Astrocyte of the cerebellum (primary cell): ENCODE measurements around the gene CYP4A11.
"Not testable (repeated sequence)": the region's sequence is repeated elsewhere in the genome, so short reads cannot be mapped to it uniquely, and the experiment has no call there.

Experiments used
- DNase-seq: peaks from one replicate; pipeline ENCODE4 v3.0.0-alpha.2; 2011; ENCODE audit warnings: low read depth
- H3K4me3 ChIP-seq: 2 replicates; pipeline ENCODE4 v1.5.1; 2011; ENCODE audit warnings: mild to moderate bottlenecking, low read depth, low read length, moderate library complexity
- CTCF ChIP-seq: IDR thresholded peaks from 2 replicates; pipeline ENCODE4 v1.5.1; 2012; ENCODE audit warnings: low read length, low read depth, moderate library complexity, mild to moderate bottlenecking; ENCODE audit errors: missing control alignments
- in situ Hi-C: cut with HindIII; loops from 2 replicates; pipeline ENCODE4 v1.10.0; 2017; ENCODE audit warnings: low sequenced_read_pairs

Gene CYP4A11

GRCh38 chr1:46903481-46903880, 37.8 kb downstream of the CYP4A11 start:
- no peak overlapping the region for H3K4me3 ChIP-seq
- TF ChIP-seq CTCF: no peak
- in situ Hi-C loops: no loop called here
- no peak for DNase-seq

DNA sequence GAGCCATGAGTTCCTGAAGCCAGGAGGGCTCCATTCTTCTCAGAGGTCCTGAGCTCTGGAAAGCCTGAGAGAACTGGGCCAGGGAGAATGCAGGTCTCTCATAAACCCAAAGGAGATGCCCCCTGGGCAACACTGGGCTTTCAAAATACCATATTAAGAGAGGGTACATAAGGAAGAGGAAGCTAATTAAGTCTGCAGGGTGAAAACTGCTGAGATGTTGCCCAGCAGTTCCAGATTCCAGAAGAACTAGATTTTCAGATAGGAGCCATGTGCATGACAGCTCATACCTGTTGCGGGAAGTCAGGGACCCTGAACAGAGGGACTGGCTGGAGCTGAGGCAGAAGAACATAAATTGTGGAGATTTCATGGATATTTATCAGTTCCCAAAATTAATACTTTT, 40.9 kb downstream of the CYP4A11 start:
- TF ChIP-seq CTCF: no peak

DNA sequence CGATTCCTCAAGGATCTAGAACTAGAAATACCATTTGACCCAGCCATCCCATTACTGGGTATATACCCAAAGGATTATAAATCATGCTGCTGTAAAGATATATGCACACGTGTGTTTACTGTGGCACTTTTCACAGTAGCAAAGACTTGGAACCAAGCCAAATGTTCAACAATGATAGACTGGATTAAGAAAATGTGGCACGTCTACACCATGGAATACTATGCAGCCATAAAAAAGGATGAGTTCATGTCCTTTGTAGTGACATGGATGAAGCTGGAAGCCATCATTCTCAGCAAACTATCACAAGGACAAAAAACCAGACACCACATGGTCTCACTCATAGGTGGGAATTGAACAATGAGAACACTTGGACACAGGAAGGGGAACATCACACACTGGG, 59.6 kb downstream of the CYP4A11 start:
- DNase-seq, H3K4me3 ChIP-seq, in situ Hi-C loops: not testable (repeated sequence)

More for the DNA sequence above, 40.9 kb downstream of the CYP4A11 start:
- no peak overlapping the region for H3K4me3 ChIP-seq
- DNase-seq: no peak
- in situ Hi-C loops: no loop called here
